G401 (cell line): ENCODE measurements around the gene PAAF1. TPM values are rescaled to one million over a fixed set of nuclear protein-coding genes. Genes with fewer than 3 reads are reported as not detected.

Experiments
- total RNA-seq: library from RNA; depleted of rRNA; stranded (reverse); fragments of >200 nt; shearing (Covaris generic); gene quantifications from 2 replicates; pipeline ENCODE4 v1.2.3, GENCODE V29; 2014; rRNA removed

PAAF1 gene
- total RNA-seq, 1 experiment from 2014 or later = 16.6 TPM

Other genes starting within 250 kb of the PAAF1 start
- gene PLEKHB1, start 230.4 kb upstream of the PAAF1 start, total RNA-seq = 2.6 and 18.0 TPM in 2 replicates
- gene RAB6A, start 115.9 kb upstream of the PAAF1 start, total RNA-seq = 76.6 and 101 TPM in 2 replicates
- 53.5 and 86.0 TPM in 2 replicates for gene MRPL48, start 89.1 kb upstream of the PAAF1 start, total RNA-seq
- 112 and 125 TPM in 2 replicates for gene COA4, start 153 bp upstream of the PAAF1 start, total RNA-seq
- gene DNAJB13, start 74.0 kb downstream of the PAAF1 start, total RNA-seq = 1.8 and 4.6 TPM in 2 replicates
- gene UCP2, start 105.8 kb downstream of the PAAF1 start, total RNA-seq = 61.2 and 80.1 TPM in 2 replicates
- gene UCP3, start 132.1 kb downstream of the PAAF1 start, total RNA-seq = 0.17 TPM in 1 of 2 replicates, not detected in the other